ENCODE measurements around the gene ELMOD3.
A peak's percentile ranks its signal among the peaks of the same experiment; 100 is the strongest.

Gene ELMOD3

DNA sequence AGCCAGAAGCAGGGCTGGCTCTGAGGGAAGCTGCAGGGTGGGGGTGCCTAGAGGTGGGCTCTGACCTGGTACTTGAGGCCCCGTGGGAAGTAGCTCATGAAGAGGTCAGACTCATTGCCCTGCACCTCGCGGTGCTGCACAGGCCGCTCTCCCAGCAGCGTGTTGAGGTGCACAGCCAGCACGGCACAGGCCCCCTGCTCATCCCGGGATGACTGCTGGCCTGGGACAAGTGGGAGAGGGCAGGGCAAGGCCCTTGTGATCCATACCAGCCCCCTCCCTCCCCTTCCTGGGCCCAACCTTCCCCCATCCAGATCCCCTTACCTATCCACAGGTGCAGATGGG lies 46.9 kb downstream of the ELMOD3 start:
- TF ChIP-seq, protein P1, sequence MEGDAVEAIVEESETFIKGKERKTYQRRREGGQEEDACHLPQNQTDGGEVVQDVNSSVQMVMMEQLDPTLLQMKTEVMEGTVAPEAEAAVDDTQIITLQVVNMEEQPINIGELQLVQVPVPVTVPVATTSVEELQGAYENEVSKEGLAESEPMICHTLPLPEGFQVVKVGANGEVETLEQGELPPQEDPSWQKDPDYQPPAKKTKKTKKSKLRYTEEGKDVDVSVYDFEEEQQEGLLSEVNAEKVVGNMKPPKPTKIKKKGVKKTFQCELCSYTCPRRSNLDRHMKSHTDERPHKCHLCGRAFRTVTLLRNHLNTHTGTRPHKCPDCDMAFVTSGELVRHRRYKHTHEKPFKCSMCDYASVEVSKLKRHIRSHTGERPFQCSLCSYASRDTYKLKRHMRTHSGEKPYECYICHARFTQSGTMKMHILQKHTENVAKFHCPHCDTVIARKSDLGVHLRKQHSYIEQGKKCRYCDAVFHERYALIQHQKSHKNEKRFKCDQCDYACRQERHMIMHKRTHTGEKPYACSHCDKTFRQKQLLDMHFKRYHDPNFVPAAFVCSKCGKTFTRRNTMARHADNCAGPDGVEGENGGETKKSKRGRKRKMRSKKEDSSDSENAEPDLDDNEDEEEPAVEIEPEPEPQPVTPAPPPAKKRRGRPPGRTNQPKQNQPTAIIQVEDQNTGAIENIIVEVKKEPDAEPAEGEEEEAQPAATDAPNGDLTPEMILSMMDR (conservative IDR thresholded peaks at IDR 0.05): no peak
- peak overlapping the region; percentile 45 for H3K27ac ChIP-seq

DNA sequence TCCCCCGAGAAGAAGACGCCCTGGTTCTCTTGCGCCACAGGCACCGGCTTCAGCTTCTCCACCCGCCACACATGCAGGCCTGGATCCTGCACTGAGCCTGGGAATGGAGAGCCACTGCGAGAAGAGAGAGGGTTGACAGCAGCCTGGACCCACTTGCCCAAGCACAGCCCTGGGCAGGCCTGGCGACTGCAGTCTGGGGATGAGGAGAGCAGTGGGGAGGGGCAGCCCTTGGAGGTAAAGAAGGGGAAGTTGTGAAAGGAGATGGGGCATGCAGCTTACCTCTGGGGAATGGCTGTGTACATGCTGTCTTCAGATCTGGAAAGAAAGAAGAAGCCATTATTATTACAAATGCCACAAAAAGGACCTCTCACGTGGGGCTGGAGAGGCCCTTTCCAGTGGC lies 47.3 kb downstream of the ELMOD3 start:
- H3K27ac ChIP-seq: no peak overlapping the region
- TF ChIP-seq, protein P1 (conservative IDR thresholded peaks at IDR 0.05): no peak

DNA sequence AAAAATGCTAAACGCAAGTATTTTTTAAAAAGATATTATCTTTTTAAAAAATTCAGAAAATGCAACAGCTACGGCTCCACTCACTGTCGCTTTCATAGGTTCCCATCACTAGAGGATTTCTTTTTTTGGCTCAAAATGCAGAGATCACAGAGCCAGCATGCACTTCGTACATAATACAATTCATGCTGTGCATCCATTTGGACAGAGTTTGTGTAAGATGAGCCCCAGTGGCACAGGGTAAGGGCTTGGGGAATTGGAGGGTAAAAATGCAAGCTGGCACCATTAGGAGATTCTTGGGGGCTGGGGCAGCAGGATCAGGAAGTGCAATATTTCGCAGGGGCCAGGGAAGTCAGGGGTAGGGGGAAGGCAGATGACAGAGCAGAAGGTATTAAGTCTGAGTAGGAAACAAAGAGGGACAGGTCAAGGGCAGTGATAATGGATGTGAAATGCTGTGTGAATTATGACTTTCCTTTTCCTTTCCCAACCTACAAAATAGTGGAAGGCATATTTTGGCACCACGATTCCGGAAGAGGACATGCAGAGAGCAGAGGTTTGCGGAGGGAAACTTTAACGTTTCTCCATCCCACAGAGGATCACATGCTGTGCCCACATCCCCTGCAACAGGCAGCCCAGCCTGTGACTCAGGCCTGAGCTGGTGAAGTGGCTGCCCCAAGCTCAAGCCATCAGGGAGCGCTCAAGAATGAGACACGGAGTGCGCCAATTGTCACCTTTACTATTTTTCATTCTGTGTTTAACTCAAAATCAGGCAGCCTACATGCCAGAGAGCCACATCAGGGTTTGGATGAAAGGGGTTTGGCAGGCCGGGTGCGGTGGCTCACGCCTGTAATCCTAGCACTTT lies 50.9 kb downstream of the ELMOD3 start:
- H3K27ac ChIP-seq: no peak overlapping the region
- TF ChIP-seq, protein P1 (conservative IDR thresholded peaks at IDR 0.05): no peak

DNA sequence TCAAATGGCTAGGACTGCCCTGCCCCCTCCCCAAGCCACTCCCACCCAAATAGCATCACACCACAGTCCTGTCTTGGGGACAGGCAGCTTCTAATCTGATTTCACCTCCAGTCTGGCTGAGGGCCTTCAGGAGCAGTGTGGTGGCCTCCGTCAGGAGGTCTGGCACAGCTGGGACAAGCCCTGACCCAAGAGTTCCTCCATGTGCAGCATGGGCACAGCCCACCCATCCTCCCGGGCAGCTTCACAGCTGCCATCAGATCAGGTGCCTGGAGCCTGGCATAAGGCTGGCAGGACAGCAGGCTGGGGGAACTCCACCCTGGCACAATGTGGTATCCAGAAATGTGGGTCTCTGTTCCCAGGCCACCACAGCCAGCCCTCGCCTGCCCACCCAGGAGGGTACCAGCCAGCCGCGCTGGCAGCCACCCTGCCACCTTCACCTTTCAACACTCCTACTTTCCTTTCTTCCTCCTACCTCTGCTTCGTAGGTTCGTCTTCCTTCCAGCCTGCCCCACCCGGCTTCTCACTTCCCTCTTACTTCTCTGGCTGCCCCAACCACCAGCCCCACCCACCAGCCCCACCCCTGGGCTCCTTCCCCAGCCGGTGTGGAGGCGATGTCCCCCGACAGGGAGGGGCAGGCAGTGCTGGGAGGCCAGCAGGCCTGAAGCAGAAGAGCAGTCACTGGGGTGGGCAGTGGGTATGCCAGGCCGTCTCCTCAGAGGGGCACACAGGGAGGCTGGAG lies 55.4 kb downstream of the ELMOD3 start, which contains the start of gene CAPG:
Gene CAPG, minus strand, starts transcription at position 522 of the 739 bp plus-strand sequence. CDS start 8,221 bp downstream, outside the sequence.
- no peak within 1 kb of the TSS for H3K27ac ChIP-seq
- TF ChIP-seq, protein P1 (conservative IDR thresholded peaks at IDR 0.05): no peak

DNA sequence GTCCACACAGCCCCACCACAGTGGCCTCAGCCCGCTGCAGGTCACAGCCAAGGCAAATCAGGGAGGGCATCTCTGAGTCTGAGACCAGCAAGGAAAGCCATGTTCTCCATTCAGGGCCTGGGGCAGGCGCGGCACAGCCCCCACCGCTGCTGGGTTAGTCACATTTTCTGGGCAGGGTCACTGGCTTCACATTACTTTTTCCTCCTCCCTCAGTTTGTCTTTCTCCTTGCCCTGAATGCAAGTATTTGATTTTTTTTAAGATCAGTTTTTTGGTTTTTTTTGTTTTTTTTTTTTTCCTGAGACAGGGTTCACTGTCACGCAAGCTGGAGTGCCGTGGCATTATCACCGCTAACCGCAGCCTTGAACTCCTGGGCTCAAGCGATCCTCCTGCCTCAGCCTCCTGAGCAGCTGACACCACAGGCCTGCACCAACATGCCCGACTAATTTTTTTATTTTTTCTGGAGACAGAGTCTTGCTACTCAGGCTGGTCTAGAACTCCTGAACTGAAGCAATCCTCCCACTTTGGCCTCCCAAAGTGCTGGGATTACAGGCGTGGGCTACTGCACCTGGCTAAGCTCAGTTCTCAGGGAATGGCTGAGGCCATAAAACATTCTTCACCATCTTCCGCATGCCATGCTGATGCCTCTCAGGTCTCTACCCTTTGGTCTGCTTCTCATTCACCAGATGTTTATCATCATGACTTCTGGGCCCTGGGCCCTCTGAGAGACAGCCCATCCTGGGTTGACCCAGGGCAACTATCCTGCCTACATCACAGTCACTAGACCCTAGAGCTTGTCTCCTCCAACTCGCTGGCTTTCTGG lies 56.2 kb downstream of the ELMOD3 start:
- H3K27ac ChIP-seq: no peak overlapping the region
- TF ChIP-seq, protein P1 (conservative IDR thresholded peaks at IDR 0.05): no peak

DNA sequence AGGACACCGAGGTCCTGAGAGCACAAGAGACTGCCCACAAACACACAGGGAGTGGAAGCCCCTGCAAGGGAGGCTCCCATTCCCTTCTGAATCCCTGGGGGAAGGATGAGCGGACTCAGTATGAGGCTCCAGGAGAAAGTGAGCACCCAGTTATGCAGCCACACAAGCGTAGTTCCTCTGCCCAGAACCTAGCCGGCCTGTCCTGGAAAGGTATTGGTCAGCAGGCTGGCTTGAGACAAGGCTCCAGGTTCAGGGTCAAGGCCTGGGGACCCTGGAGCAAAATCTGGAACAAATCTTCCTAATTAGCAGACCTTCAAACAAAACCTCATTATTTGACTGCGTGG lies 56.8 kb downstream of the ELMOD3 start:
- TF ChIP-seq, protein P1 (conservative IDR thresholded peaks at IDR 0.05): no peak
- no peak overlapping the region for H3K27ac ChIP-seq
